H1 (cell line): Measurements from ENCODE around the gene PARM1. TPM values are rescaled to one million over a fixed set of nuclear protein-coding genes. Genes with fewer than 3 reads are reported as not detected.

Source experiments
- EZH2 ChIP-seq: fragments of 200-600 bp; sonication (generic); IDR thresholded peaks from 2 replicates; pipeline ENCODE4 v1.7.1; 2012; ENCODE audit warnings: low read depth, mild to moderate bottlenecking, moderate library complexity, low read length, inconsistent platforms; ENCODE audit not compliant: severe bottlenecking
- GTF2F1 ChIP-seq: IDR thresholded peaks from 2 replicates; pipeline ENCODE4 v1.6.1; 2012; ENCODE audit warnings: low read depth, low read length, improper control_type of control experiment, borderline replicate concordance
- polyA plus RNA-seq, 7 experiments: library from polyadenylated mRNA; depleted of rRNA in 3 of 7; stranded (reverse) in 5 of 7; unstranded in 2 of 7; fragments of >200 nt in 5 of 7; fragments of 200-250 nt in 2 of 7; gene quantifications; 1 replicate in 5 of 7; 2 replicates in 1 of 7; 4 replicates in 1 of 7; pipeline versions ENCODE4 v1.2.1 to v1.2.3, GENCODE V29; 2011 to 2013; ENCODE audit warnings: missing spikeins in 2 of 7, mixed read lengths in 2 of 7
- total RNA-seq: library from RNA; stranded (reverse); fragmentation: NEBNext Ultra II Directional; extraction: Animal tissue kit (Norgen Biotek cat#: 25700); gene quantifications from 2 replicates; pipeline ENCODE4 v1.2.1, GENCODE V29; 2021

Gene PARM1
- total and polyA plus RNA-seq, 2 of the 8 experiments (the other 6 are each of a cell fraction or from before 2014, with no cell fraction given) = 2.0 to 5.3 TPM

GRCh38 chr4:74969507-74970474, 36.9 kb downstream of the PARM1 start (continued):
- TF ChIP-seq GTF2F1 (no peak), EZH2 (no peak)
